Measurements from ENCODE around the gene NWD2.
"Not testable (repeated sequence)": the region's sequence is repeated elsewhere in the genome, so short reads cannot be mapped to it uniquely, and the experiment has no call there.

The NWD2 gene

DNA sequence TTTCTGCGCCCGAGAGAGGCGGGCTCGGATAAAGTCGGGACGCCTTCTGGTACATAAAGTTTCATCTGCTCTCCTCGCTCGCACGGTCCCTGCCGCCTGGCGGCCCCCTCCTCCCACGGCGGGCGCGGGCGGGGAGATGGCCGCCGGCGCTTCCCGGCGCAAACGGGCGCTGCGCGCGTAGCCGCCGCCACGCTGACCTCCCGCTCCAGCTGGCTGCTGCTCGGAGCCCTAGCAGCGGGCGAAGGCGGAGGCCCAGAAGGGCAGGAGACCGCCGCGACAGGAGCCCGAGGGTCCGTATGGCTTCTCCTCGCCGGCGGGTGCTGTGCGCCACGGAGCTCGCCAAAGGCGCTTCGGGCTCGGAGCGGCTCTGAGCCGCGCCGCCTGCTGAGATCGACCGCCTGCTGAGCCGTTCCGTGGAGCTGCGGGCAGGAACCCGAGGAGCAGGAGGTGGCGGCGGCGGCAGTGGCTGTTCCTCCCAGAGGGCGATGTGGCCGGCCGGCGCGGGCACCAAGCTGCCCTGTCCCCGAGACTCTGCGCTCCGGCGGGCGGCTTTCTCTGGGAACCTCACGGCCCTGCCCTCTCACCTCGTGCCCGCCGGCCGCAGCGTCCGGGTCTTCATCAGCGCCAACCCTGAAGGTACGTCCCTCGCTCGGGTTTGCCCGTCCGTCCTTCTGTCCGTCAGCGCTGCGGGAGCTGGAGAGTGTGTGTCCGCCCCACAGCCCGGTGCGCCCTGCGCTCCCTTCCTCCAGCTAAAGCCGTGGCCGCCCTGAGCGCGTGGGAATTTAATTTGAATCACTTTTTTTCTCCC, at the start of gene NWD2:
TSS of gene NWD2 (plus strand) at position 161 of the 808 bp plus-strand sequence. CDS start at position 486, 325 bp downstream.
- H3K27me3 Mint-ChIP-seq = peaks cover 47% of the 10 kb centered on the region
- DNase-seq = no peak

GRCh38 chr4:37197899-37198298, 46.6 kb upstream of the NWD2 start:
- CTCF ChIA-PET = no interaction called here
- H3K27ac Mint-ChIP-seq = no peak overlapping the region
- no peak overlapping the region for H3K4me3 Mint-ChIP-seq
- H3K36me3 Mint-ChIP-seq = no peaks in the 10 kb centered on the region
- H3K4me1 Mint-ChIP-seq = no peaks in the 10 kb centered on the region
- H3K27me3 Mint-ChIP-seq = no peaks in the 10 kb centered on the region
- H3K9me3 Mint-ChIP-seq = peaks cover under 1% of the 10 kb centered on the region
- DNase-seq = no peak

More for the DNA sequence above, at the start of gene NWD2:
- Mint-ChIP-seq H3K9me3 (no peaks in the 10 kb centered on the region), H3K4me3 (no peak within 1 kb of the TSS), H3K36me3 (no peaks in the 10 kb centered on the region), H3K27ac (no peak within 1 kb of the TSS), H3K4me1 (no peaks in the 10 kb centered on the region)
- CTCF ChIA-PET = no interaction called here

DNA sequence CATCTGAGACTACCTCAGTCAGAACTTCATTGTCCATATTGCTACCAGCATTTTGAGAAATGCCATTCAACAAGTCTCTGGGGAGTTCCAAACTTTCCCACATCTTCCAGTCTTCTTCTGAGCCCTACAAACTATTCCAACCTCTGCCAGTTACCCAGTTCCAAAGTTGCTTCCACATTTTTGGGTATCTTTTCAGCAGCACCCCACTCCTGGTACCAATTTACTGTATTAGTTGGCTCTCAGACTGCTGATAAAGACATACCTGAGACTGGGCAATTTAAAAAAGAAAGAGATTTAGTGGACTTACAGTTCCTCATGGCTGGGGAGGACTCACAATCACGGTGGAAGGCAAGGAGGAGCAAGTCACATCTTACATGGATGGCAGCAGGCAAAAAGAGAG, 39.8 kb upstream of the NWD2 start:
- H3K4me3 Mint-ChIP-seq, H3K36me3 Mint-ChIP-seq, CTCF ChIA-PET, H3K4me1 Mint-ChIP-seq, H3K27ac Mint-ChIP-seq, H3K27me3 Mint-ChIP-seq, DNase-seq, H3K9me3 Mint-ChIP-seq: not testable (repeated sequence)

GRCh38 chr4:37216209-37216608, 28.3 kb upstream of the NWD2 start:
- H3K9me3 Mint-ChIP-seq = no peaks in the 10 kb centered on the region
- H3K36me3 Mint-ChIP-seq = no peaks in the 10 kb centered on the region
- CTCF ChIA-PET = no interaction called here
- no peak overlapping the region for H3K4me3 Mint-ChIP-seq
- H3K4me1 Mint-ChIP-seq = no peaks in the 10 kb centered on the region
- H3K27ac Mint-ChIP-seq = no peak overlapping the region
- no peaks in the 10 kb centered on the region for H3K27me3 Mint-ChIP-seq
- no peak for DNase-seq

- Mint-ChIP-seq H3K27me3 (no peaks in the 10 kb centered on the region), H3K9me3 (no peaks in the 10 kb centered on the region), H3K4me1 (no peaks in the 10 kb centered on the region), H3K36me3 (no peaks in the 10 kb centered on the region), H3K4me3 (no peak overlapping the region), H3K27ac (no peak overlapping the region)
- CTCF ChIA-PET = no interaction called here
- DNase-seq = no peak
Observed at GRCh38 chr4:37219242-37219641, 25.3 kb upstream of the NWD2 start.

DNA sequence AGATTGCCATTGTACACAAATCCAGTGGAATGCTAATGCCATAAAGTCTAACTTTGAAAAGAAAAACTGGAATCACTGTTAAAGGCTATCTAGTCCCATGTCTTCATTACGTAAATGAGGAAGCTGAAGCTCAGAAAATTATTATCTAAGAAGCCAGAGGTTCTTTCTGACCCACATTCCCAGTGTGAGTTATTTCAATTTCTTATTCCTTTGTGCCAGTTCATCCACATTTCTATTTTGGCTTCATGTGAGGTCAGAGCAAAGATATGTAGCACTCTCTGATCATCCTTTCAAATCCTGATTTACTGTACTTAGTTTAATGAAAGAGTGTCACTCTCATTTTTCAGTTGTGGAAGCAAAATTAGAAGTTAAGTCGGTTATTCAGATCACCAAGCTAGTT, 24.6 kb upstream of the NWD2 start:
- no peak for DNase-seq
- CTCF ChIA-PET = no interaction called here
- Mint-ChIP-seq H3K9me3 (no peaks in the 10 kb centered on the region), H3K4me1 (no peaks in the 10 kb centered on the region), H3K36me3 (no peaks in the 10 kb centered on the region), H3K27me3 (no peaks in the 10 kb centered on the region), H3K27ac (no peak overlapping the region), H3K4me3 (no peak overlapping the region)

- CTCF ChIA-PET = no interaction called here
- Mint-ChIP-seq H3K4me1 (no peaks in the 10 kb centered on the region), H3K4me3 (no peak overlapping the region), H3K36me3 (no peaks in the 10 kb centered on the region), H3K27me3 (no peaks in the 10 kb centered on the region), H3K9me3 (no peaks in the 10 kb centered on the region), H3K27ac (no peak overlapping the region)
- no peak for DNase-seq
Observed at GRCh38 chr4:37220685-37221084, 23.9 kb upstream of the NWD2 start.

DNA sequence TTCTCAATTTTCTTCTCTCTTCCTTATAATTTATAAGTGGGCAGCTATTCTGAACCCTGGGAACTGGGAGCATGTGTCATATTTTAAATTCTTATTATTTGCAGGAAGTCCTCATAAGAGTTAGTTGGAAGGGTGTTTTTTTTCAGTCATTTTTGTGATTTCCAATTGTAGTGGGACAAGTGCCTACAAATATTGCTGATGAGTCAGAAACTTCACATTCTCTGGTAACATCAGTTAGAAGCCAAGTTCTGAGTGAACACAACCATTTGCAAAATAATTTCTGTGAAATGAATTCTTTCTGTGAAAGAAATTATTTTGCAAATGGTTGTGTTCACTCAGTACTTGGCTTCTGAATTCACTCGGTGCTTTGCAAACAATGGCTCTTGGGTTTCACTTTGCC, 20.8 kb upstream of the NWD2 start:
- Mint-ChIP-seq H3K27me3 (no peaks in the 10 kb centered on the region), H3K4me1 (no peaks in the 10 kb centered on the region), H3K27ac (no peak overlapping the region), H3K4me3 (no peak overlapping the region), H3K36me3 (no peaks in the 10 kb centered on the region), H3K9me3 (no peaks in the 10 kb centered on the region)
- DNase-seq = no peak
- CTCF ChIA-PET = no interaction called here

DNA sequence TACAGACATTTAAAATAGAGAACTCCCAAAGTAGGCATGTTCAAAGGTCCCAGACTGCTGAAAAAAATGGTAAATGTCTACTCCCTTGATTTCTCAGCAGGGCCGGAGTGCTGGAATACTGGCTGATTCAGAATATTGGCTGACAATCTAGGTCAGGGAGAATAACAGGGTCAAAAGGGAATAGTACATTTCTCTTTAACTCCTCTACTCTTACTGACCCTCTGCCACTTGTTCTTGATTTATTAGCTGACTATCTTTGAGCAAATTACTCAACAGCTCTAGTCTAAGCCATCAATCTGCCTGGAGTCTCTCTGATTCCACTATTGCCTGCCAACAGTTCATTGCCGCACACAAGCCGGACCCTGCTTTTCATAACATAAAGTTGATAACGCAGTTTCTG, 19.7 kb upstream of the NWD2 start:
- Mint-ChIP-seq H3K36me3 (no peaks in the 10 kb centered on the region), H3K27ac (no peak overlapping the region), H3K4me3 (no peak overlapping the region), H3K27me3 (no peaks in the 10 kb centered on the region), H3K4me1 (no peaks in the 10 kb centered on the region), H3K9me3 (no peaks in the 10 kb centered on the region)
- DNase-seq = no peak
- CTCF ChIA-PET = no interaction called here

DNA sequence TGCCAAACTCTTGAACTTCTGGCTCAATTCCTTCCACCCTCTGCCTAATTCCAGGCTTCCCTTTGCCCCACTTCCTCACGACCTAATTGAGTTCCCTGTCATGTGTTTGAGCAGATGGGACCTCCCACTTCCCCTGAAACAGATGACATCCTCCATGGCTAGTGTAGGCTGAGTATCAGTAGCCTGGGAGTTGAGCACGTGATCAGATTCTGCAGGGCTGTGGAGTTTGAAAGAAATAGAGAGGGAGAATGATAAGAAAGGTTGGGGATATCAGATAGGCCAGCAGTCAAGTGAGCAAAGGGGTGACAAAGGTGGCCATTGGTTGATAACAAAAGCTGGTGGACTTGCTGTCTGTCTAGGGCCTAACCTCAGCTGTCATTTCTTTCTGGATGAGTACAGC, 18.8 kb upstream of the NWD2 start:
- CTCF ChIA-PET = no interaction called here
- no peaks in the 10 kb centered on the region for H3K9me3 Mint-ChIP-seq
- H3K36me3 Mint-ChIP-seq = no peaks in the 10 kb centered on the region
- H3K27me3 Mint-ChIP-seq = no peaks in the 10 kb centered on the region
- no peak for DNase-seq
- H3K4me1 Mint-ChIP-seq = no peaks in the 10 kb centered on the region
- no peak overlapping the region for H3K27ac Mint-ChIP-seq
- H3K4me3 Mint-ChIP-seq = no peak overlapping the region

GRCh38 chr4:37232315-37232714, 12.2 kb upstream of the NWD2 start:
- no peaks in the 10 kb centered on the region for H3K36me3 Mint-ChIP-seq
- H3K9me3 Mint-ChIP-seq = no peaks in the 10 kb centered on the region
- no peaks in the 10 kb centered on the region for H3K4me1 Mint-ChIP-seq
- no peak overlapping the region for H3K4me3 Mint-ChIP-seq
- no peak for DNase-seq
- no peaks in the 10 kb centered on the region for H3K27me3 Mint-ChIP-seq
- CTCF ChIA-PET = no interaction called here
- H3K27ac Mint-ChIP-seq = no peak overlapping the region

GRCh38 chr4:37236165-37236564, 8.4 kb upstream of the NWD2 start:
- no peaks in the 10 kb centered on the region for H3K36me3 Mint-ChIP-seq
- no peak for DNase-seq
- H3K27me3 Mint-ChIP-seq = no peaks in the 10 kb centered on the region
- H3K27ac Mint-ChIP-seq = no peak overlapping the region
- H3K9me3 Mint-ChIP-seq = no peaks in the 10 kb centered on the region
- CTCF ChIA-PET = no interaction called here
- no peaks in the 10 kb centered on the region for H3K4me1 Mint-ChIP-seq
- no peak overlapping the region for H3K4me3 Mint-ChIP-seq

DNA sequence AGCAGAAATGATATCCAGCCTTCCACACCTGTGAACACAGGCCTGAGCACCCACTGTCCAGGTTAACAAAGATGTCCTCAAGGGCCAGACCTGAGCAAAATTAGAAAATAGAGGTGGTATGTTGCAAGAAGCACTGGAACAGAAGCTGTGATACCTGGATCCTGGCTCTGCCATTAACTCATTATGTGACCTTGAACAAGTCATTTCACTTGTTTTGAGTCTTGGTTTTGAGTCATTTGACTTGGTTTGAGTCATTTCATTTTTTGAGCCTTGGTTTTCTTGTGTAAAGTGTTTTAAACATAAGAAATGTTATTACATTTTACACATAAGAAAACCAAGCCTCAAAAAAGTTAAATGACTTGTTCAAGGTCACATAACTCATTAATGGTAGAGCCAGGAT, 2.9 kb upstream of the NWD2 start:
- Mint-ChIP-seq H3K4me3 (no peak overlapping the region), H3K36me3 (no peaks in the 10 kb centered on the region), H3K9me3 (no peaks in the 10 kb centered on the region), H3K27ac (no peak overlapping the region), H3K4me1 (no peaks in the 10 kb centered on the region), H3K27me3 (peaks cover 41% of the 10 kb centered on the region)
- DNase-seq = no peak
- CTCF ChIA-PET = no interaction called here

DNA sequence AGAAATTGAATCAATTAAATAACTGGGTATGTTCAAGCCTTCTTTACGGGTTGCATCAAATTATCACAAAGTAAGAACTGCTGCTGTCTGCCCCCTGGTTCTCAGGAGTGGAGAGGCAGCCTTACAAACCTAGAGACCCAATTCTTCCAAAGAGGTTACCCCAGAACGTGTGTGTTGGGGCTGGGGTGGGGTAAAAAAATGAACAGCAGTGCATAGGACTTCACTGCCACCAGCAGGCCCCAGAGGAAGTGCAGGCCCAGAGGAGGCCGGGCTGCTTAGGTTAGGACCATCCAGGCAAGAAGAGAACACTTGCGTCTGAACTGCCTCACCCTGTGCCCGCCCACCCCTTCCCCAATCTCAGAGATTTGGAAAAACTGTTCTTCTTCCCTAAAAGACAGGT, 1.5 kb upstream of the NWD2 start:
- Mint-ChIP-seq H3K9me3 (no peaks in the 10 kb centered on the region), H3K4me3 (no peak overlapping the region), H3K4me1 (no peaks in the 10 kb centered on the region), H3K36me3 (no peaks in the 10 kb centered on the region), H3K27ac (no peak overlapping the region), H3K27me3 (peaks cover 42% of the 10 kb centered on the region)
- CTCF ChIA-PET = no interaction called here
- no peak for DNase-seq

GRCh38 chr4:37243722-37244582, 591 bp upstream of the NWD2 start:
- DNase-seq = no peak
- CTCF ChIA-PET = no interaction called here
- H3K27me3 Mint-ChIP-seq = peaks cover 47% of the 10 kb centered on the region
- H3K4me1 Mint-ChIP-seq = no peaks in the 10 kb centered on the region
- H3K4me3 Mint-ChIP-seq = no peak overlapping the region
- no peak overlapping the region for H3K27ac Mint-ChIP-seq
- H3K9me3 Mint-ChIP-seq = no peaks in the 10 kb centered on the region
- H3K36me3 Mint-ChIP-seq = no peaks in the 10 kb centered on the region
